ENCODE results near the gene FIBCD1.

DNA sequence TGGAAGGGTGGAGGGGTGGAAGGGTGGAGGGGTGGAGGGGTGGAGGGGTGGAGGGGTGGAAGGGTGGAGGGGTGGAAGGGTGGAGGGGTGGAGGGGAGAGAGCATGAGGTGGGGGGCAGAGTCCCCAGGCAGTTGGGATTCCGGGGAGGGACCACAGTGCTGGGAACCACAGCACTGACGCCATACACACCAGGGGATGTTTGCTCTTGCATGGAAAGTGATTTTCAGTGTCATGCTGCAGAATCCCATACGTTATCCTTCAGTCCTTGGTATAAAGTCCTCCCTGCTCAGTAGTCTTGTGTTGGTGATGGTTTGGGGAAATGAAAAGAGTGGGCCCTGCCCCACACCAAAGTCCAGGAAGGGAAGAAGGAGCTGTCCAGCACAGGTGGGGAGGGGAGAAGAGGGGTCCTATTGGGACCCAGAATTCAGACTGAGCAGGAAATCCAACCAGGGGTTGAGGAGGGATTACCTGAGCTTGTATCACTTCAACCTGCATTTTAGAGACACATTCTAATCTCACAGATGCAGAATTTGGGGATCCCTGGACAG, 5.5 kb upstream of the FIBCD1 start:
- TF ChIP-seq, protein P1, sequence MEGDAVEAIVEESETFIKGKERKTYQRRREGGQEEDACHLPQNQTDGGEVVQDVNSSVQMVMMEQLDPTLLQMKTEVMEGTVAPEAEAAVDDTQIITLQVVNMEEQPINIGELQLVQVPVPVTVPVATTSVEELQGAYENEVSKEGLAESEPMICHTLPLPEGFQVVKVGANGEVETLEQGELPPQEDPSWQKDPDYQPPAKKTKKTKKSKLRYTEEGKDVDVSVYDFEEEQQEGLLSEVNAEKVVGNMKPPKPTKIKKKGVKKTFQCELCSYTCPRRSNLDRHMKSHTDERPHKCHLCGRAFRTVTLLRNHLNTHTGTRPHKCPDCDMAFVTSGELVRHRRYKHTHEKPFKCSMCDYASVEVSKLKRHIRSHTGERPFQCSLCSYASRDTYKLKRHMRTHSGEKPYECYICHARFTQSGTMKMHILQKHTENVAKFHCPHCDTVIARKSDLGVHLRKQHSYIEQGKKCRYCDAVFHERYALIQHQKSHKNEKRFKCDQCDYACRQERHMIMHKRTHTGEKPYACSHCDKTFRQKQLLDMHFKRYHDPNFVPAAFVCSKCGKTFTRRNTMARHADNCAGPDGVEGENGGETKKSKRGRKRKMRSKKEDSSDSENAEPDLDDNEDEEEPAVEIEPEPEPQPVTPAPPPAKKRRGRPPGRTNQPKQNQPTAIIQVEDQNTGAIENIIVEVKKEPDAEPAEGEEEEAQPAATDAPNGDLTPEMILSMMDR (IDR thresholded peaks at IDR 0.05): no peak
- TF ChIP-seq POLR2A (IDR thresholded peaks at IDR 0.05; ENCODE audit: low read depth) (no peak), POLR2AphosphoS5 (IDR thresholded peaks at IDR 0.05) (no peak), EP300 (IDR thresholded peaks at IDR 0.05) (no peak)
